Suprapubic skin (tissue), 4 donors: ENCODE measurements around the gene GALNT2.

ENCODE experiments used
- CTCF ChIP-seq, 2 donors: fragments of 200-600 bp in 1 of 2; fragments of 450-650 bp in 1 of 2; sonication (generic) in 1 of 2; IDR thresholded peaks; one replicate each; pipeline ENCODE4 v1.5.1; 2016 to 2019; ENCODE audit warnings: antibody characterized with exemption in 2 of 2, mild to moderate bottlenecking in 1 of 2, moderate library complexity in 1 of 2
- EP300 ChIP-seq: sonication (generic); formaldehyde crosslinking; IDR thresholded peaks from one replicate; pipeline ENCODE4 v1.6.1; 2017; ENCODE audit warnings: antibody characterized with exemption
- POLR2A ChIP-seq, 2 donors: fragments of 450-650 bp; IDR thresholded peaks; one replicate each; pipeline ENCODE4 v1.6.1; 2017; ENCODE audit warnings: antibody characterized with exemption in 2 of 2, mild to moderate bottlenecking in 2 of 2, moderate library complexity in 2 of 2
- POLR2AphosphoS5 ChIP-seq, 3 donors: sonication (generic); formaldehyde crosslinking; IDR thresholded peaks; one replicate each; pipeline ENCODE4 v1.6.1; 2017; ENCODE audit warnings: antibody characterized with exemption in 3 of 3

GRCh38 chr1:230074762-230075161 is 7.7 kb downstream of the GALNT2 start:
- TF ChIP-seq POLR2A (IDR thresholded peaks at IDR 0.05) = no peak
- TF ChIP-seq CTCF (IDR thresholded peaks at IDR 0.05) = no peak
- TF ChIP-seq POLR2AphosphoS5 (IDR thresholded peaks at IDR 0.05) = no peak
- no peak for TF ChIP-seq EP300
